Neutrophil (primary cell): ENCODE data around the gene PRRX2.
"Not testable (repeated sequence)": the region's sequence is repeated elsewhere in the genome, so short reads cannot be mapped to it uniquely, and the experiment has no call there.

Experiments
- H3K27ac ChIP-seq: fragments of 200-600 bp; sonication (generic); 2 replicates; pipeline ENCODE4 v1.5.1; 2016; ENCODE audit warnings: mild to moderate bottlenecking, moderate library complexity
- H3K27me3 ChIP-seq: fragments of 200-600 bp; sonication (generic); 2 replicates; pipeline ENCODE4 v1.6.0; 2016; ENCODE audit warnings: mild to moderate bottlenecking
- H3K36me3 ChIP-seq: fragments of 200-600 bp; sonication (generic); 2 replicates; pipeline ENCODE4 v1.5.1; 2017
- H3K4me1 ChIP-seq, 2 experiments: fragments of 200-600 bp in 1 of 2; sonication (generic) in 1 of 2; 1 replicate in 1 of 2; 2 replicates in 1 of 2; pipeline versions ENCODE4 v1.5.1 to v1.6.1; 2013 to 2016; ENCODE audit warnings: low read depth in 1 of 2, low read length in 1 of 2, mild to moderate bottlenecking in 1 of 2, moderate library complexity in 1 of 2; ENCODE audit not compliant: control insufficient read depth in 1 of 2, insufficient read depth in 1 of 2
- H3K4me3 ChIP-seq, 2 experiments: fragments of 200-600 bp in 1 of 2; sonication (generic) in 1 of 2; 1 replicate in 1 of 2; 2 replicates in 1 of 2; pipeline ENCODE4 v1.5.1; 2013 to 2016; ENCODE audit warnings: low read depth in 1 of 2, low read length in 1 of 2, mild to moderate bottlenecking in 1 of 2, moderate library complexity in 1 of 2
- H3K9me3 ChIP-seq: fragments of 200-600 bp; sonication (generic); 2 replicates; pipeline ENCODE4 v1.5.1; 2016
- TF ChIP-seq, protein P1 (sequence below): fragments of 200-600 bp; sonication (generic); IDR thresholded peaks from 2 replicates; pipeline ENCODE4 v1.5.1; 2016; ENCODE audit warnings: antibody characterized with exemption

PRRX2 gene

GRCh38 chr9:129633207-129633606, 32.2 kb upstream of the PRRX2 start:
- Histone ChIP-seq H3K9me3 (no peaks in the 10 kb centered on the region), H3K36me3 (peaks cover 61% of the 10 kb centered on the region), H3K4me1 (peaks cover 10 to 13% of the 10 kb centered on the region in 2 experiments), H3K27me3 (no peaks in the 10 kb centered on the region), H3K4me3 (no peak overlapping the region), H3K27ac (no peak overlapping the region)
- TF ChIP-seq, protein P1, sequence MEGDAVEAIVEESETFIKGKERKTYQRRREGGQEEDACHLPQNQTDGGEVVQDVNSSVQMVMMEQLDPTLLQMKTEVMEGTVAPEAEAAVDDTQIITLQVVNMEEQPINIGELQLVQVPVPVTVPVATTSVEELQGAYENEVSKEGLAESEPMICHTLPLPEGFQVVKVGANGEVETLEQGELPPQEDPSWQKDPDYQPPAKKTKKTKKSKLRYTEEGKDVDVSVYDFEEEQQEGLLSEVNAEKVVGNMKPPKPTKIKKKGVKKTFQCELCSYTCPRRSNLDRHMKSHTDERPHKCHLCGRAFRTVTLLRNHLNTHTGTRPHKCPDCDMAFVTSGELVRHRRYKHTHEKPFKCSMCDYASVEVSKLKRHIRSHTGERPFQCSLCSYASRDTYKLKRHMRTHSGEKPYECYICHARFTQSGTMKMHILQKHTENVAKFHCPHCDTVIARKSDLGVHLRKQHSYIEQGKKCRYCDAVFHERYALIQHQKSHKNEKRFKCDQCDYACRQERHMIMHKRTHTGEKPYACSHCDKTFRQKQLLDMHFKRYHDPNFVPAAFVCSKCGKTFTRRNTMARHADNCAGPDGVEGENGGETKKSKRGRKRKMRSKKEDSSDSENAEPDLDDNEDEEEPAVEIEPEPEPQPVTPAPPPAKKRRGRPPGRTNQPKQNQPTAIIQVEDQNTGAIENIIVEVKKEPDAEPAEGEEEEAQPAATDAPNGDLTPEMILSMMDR: no peak

DNA sequence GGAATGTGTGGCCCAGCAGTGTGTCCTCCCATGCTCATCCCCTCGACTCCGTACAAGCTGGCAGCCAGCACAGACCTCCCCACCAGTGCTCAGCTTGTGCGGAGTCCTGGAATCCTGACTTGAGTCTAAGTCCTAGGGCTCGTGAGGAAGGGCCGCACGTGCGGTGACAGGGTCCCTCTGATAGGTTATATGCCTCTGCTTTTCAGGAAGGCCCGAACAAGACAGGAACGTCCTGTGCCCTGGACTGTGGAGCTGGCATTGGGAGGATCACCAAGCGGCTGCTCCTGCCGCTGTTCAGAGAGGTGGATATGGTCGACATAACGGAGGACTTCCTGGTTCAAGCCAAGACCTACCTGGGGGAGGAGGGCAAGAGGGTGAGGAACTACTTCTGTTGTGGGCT, 31.6 kb upstream of the PRRX2 start:
- Histone ChIP-seq H3K9me3 (no peaks in the 10 kb centered on the region), H3K4me3 (no peak overlapping the region), H3K27ac (no peak overlapping the region), H3K36me3 (peaks cover 67% of the 10 kb centered on the region), H3K27me3 (no peaks in the 10 kb centered on the region), H3K4me1 (peaks cover 10 to 13% of the 10 kb centered on the region in 2 experiments)
- TF ChIP-seq, protein P1: no peak

DNA sequence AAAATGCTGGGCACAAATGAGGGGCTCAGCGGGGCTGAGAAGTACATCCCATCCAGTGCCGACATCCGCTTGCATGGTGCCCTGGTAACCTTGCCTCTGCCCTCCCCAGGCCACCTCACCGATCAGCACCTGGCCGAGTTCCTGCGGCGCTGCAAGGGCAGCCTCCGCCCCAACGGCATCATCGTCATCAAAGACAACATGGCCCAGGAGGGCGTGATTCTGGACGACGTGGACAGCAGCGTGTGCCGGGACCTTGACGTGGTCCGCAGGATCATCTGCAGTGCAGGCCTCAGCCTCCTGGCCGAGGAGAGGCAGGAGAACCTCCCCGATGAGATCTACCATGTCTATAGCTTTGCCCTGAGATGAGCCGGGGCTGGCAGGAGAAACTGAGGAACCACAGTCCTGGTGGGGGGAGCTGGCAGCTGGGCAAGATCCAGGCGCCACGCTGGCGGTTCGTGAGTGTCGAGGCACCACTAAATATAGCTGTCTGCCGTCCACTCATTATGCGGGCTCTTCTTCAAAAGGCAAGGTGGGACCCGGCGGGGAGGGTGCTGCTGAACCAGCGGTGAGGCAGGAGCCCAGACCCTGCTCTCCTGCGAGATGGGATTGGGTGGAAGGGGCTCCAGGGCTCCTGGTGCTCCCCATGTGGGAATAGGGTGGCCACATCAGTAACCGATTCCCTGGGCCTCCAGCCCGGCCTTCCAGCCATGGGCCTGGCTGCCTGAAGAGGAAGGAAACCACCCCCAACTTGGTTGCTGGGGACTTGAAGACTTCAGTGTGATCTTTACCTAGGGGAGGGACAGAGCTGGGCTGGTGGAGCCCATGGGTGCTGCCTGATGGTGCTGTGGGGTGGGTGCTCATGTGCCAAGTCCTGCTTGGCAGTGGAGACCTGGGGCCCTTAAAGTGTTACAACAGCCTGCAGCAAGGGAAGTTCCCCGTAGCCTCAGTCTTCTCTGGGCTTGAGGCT, 30.1 kb upstream of the PRRX2 start:
- Histone ChIP-seq H3K4me3 (no peak overlapping the region), H3K27me3 (no peaks in the 10 kb centered on the region), H3K9me3 (no peaks in the 10 kb centered on the region), H3K4me1 (peaks cover 4 to 5% of the 10 kb centered on the region in 2 experiments), H3K36me3 (peaks cover 74% of the 10 kb centered on the region), H3K27ac (no peak overlapping the region)
- TF ChIP-seq, protein P1: no peak

DNA sequence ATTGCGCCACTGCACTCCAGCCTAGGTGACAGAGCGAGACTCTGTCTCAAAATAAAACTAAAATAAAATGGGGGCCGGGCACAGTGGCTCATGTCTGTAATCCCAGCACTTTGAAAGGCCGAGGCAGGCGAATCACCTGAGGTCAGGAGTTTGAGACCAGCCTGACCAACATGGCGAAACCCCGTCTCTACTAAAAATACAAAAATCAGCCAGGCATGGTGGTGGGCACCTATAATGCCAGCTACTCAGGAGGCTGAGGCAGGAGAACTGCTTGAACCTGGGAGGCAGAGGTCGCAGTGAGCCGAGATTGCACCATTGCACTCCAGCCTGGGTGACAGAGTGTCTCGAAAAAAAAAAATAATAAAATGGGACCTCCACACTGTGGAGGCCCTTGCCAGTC, 29.1 kb upstream of the PRRX2 start:
- H3K9me3 ChIP-seq, H3K27me3 ChIP-seq, H3K27ac ChIP-seq, H3K4me3 ChIP-seq: not testable (repeated sequence)
- Histone ChIP-seq H3K4me1 (peaks cover 14% of the 10 kb centered on the region in 2 experiments), H3K36me3 (peaks cover 74% of the 10 kb centered on the region)

DNA sequence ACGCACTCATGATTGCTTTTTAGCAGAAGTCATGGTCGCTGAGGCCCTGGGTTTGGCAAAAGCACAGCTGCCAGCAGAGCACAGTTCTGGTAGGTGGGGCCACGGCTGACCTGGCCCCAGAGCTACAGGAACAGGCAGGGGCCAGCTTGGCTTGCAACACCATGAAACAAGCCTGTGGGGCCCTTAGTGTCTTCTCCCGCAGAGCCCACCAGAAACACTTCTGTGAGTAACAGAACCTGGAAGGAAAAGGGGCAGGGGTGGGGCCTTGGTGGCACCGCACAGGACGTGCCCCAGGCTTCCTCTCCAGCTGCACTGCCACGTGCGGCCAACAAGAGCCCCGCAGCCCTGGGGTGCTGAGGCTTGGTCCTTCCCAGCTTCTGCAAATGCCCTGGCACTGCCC, 28.3 kb upstream of the PRRX2 start:
- Histone ChIP-seq H3K4me3 (no peak overlapping the region), H3K36me3 (peaks cover 70% of the 10 kb centered on the region)

More for the DNA sequence above, 28.3 kb upstream of the PRRX2 start:
- H3K27me3 ChIP-seq: no peaks in the 10 kb centered on the region
- no peak overlapping the region for H3K27ac ChIP-seq
- H3K9me3 ChIP-seq: no peaks in the 10 kb centered on the region
- TF ChIP-seq, protein P1: no peak
- H3K4me1 ChIP-seq: peaks cover 17 to 19% of the 10 kb centered on the region in 2 experiments
